GM12875 (cell line): ENCODE data around the gene PTCH2.
"Not testable (repeated sequence)": the region's sequence is repeated elsewhere in the genome, so short reads cannot be mapped to it uniquely, and the experiment has no call there.

ENCODE experiments used
- H3K4me3 ChIP-seq: one replicate; pipeline ENCODE4 v1.5.1; 2011; ENCODE audit warnings: low read depth, low read length, control low read depth
- CTCF ChIP-seq: IDR thresholded peaks from 2 replicates; pipeline ENCODE4 v1.5.1; 2011; ENCODE audit warnings: low read depth, mild to moderate bottlenecking, control low read depth, inconsistent platforms, low read length, moderate library complexity, borderline replicate concordance; ENCODE audit not compliant: insufficient read depth

PTCH2 gene

DNA sequence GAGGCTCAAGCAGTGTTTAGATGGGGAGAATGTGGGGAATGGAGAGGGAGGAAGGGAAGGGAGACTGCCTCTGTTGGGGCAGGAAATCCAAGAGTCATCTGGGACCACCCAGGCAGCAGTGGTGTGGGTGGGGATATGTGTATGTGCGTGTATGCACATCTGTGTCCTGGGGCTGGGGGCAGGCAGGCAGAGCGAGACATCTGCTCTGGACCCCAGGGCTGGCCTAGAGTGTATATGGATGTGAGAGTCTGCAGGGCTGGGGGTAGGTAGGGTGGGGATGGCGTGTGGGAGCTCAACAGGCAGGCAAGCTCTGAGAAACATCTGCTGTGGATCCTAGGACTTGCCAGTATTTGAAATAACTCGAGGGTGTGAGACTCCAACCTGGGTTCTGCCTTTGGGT lies 3.5 kb downstream of the PTCH2 start:
- H3K4me3 ChIP-seq = no peak overlapping the region
- no peak for TF ChIP-seq CTCF

- not testable (repeated sequence) for H3K4me3 ChIP-seq
Measured at GRCh38 chr1:44838294-44838693, 4.8 kb downstream of the PTCH2 start.

DNA sequence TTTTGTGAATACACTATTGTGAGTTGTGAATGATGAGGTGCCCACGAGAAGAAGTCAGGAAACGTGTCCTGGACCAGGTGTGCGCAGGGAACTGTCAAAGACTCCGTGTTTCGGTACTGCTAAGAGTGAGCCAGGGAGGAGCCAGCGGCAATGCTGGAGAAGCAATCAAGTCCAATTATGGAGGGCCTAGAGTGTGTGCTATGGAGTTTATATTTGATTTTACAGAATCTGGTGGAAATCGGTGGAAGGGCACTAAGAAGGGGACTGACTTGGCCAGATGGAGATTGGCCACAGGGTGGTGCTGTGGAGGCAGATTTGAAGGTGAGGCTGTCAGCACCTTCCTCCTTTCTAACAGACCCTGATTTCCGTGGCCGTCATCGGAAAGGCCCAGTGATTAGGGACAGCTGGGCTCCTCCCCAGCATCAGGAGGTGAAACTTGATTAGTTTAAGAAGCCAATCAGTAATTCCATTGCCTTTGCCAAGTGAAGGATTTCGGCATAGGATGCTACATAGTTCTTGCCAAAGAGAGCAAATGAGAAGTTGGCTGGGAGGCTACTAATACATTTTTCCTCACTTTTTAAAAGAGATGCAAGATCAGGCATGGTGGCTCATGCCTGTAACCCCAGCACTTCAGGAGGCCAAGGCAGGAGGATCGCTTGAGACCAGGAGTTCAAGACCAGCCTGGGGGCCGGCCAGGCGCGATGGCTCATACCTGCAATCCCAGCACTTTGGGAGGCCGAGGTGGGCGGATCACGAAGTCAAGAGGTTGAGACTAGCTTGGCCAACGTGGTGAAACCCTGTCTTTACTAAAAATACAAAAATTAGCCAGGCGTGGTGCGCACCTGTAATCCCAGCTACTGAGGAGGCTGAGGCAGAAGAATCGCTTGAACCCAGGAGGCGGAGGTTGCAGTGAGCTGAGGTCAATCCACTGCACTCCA lies 7.0 kb downstream of the PTCH2 start:
- peak; percentile 88 for TF ChIP-seq CTCF
- no peak overlapping the region for H3K4me3 ChIP-seq

DNA sequence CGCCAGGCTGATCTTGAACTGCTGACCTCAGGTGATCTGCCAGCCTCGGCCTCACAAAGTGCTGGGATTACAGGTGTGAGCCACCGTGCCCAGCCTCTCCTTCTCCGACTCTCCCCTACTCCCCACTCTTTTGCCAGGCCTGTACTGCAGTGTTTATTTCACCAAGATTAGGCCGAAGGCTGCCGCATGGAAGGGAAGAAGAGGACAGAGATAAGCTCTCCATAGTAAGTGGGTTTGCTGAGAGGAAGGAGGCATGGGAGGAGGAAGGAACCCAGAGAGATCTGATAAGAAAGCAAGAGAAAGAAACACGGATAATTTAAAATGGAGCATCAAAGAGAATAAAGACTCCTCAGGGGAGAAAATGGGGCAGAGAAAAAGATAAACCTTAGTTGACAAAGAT lies 8.7 kb downstream of the PTCH2 start:
- no peak overlapping the region for H3K4me3 ChIP-seq
- TF ChIP-seq CTCF = no peak

DNA sequence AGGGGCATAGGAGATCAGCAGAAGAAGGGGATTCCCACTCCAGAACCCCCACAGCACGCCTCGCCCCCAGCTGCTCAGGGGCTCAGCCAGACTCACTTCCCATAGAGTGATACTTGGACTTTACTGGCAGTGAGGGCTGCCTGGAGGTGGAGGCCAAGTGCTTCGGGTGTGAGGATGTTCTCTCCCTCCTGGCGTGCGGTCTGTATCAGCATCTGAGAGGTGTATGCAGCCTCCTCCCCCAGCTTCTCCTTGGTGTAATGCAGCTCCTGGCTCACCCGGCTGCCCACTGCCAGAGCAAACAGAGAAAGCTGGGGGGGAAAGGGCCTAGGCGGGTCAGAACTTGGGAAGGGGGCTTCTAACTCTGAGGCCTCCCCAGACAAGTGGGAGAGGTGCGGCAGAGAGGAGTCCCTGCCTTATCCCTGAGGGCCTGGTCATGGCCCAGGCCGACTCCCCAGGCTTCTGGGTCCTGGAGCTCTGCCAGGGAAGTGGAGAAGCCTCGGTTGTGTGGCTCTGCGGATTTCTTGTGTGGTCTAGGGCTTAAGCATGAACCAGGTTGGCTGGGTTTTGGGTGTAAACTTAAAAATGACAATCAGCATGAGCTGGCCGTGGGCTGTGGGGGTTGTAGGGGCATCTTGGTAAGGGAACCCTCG lies 10.9 kb downstream of the PTCH2 start:
- TF ChIP-seq CTCF = no peak
- H3K4me3 ChIP-seq = no peak overlapping the region

GRCh38 chr1:44831516-44831915 lies 11.5 kb downstream of the PTCH2 start:
- no peak overlapping the region for H3K4me3 ChIP-seq

DNA sequence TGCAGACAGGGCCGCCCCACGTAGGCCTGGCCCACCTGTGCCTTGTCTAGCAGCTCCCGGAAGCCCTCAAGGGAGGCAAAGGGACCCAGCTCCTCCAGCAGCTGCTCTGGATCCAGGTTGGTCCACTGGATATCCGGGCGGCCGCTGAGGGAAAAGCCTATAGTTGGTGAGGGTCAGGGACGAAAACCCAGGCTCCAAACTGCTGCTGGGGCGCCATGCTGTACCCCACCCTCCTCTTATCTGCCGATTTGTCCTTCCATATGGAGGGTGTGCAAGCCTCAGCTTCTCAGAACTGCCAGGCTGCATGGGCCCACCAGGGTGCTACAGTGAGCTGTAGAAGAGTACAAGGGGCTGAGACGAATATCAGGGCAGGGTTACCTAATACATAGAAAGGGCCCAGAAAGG lies 12.2 kb downstream of the PTCH2 start:
- H3K4me3 ChIP-seq = no peak overlapping the region
- TF ChIP-seq CTCF = no peak

More at GRCh38 chr1:44831516-44831915, 11.5 kb downstream of the PTCH2 start:
- TF ChIP-seq CTCF = no peak
